ENCODE data around the gene RC3H1.
"Not testable (repeated sequence)": the region's sequence is repeated elsewhere in the genome, so short reads cannot be mapped to it uniquely, and the experiment has no call there.

RC3H1 gene

DNA sequence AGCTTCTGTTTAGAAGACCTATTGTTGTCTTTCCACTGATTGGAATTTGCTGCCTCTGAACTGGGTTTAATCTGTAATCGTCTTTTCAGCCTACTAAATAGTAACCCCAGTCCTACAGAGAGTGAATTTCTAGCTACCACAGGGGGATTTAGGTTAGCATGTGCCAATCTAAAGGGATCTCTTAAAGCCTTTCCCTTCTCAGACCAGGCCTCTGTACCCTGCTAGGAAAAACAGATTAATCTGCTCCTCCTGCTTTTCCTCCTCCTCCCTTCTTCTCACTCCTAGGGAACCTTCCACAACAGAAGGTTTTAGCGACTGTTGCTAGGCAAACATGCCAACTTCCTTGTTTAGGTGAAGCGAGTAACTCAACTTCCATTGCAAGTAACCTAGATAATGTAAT, 1.3 kb upstream of the RC3H1 start:
- no peak for DNase-seq (ENCODE audit: low read depth)

DNA sequence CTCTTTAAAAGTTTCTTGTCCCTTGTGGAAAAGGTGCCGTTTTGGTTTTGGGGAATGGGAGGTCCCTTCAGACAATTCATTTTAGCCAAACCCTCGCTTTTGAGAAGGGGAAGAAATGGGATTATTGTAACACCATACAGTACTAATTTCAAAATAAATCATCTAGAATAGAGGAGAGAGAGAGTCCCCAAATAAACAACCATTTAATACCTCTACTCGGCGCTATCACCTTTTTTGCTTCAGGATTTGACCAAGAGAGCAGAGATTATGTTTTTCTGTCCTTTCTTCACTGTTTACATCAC, 770 bp upstream of the RC3H1 start:
- DNase-seq (ENCODE audit: low read depth): no peak

DNA sequence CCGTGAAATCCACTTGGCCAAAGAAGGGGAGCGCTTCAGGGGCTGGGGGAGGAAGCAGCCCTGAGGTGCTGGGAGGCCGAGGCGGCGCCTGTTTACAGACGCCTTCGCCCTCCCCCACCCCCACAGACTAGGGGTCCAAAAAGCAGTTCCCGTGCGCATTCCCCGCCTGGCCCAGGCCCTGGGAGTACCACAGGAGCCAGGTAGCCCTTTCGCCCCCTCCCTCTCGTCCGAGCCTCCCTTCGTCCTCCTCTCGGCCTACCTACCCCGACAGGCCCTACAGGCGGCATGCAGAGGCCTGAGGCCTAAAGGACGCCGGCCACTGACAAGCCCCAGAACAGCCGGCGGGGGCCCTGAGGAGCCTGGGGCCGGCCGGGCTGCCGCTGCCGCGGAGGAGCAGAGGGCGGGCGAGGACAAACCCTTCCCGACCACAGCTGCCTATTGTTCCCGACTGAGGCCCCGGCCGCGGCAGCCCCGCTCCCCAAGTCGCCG, 522 bp downstream of the RC3H1 start:
- no peak for DNase-seq (ENCODE audit: low read depth)

DNA sequence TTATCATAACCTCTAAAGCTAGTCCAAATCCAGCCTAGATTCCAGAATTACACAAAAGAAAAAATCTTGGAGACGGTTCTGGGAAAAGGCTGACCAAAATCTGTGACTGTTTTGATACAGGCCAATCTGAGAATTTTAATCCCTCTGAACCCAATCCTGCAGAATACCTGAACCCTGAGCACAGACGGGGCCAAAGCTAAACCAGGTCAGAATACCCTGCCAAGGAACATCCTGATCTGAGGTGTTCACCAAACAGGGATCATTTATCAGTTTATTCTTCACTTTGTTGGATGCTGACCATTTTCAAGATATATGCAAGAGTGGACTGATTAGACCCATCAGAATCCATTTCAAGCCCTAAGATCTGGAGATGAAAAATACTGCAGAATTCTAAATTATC, 3.6 kb downstream of the RC3H1 start:
- DNase-seq (ENCODE audit: low read depth): no peak

DNA sequence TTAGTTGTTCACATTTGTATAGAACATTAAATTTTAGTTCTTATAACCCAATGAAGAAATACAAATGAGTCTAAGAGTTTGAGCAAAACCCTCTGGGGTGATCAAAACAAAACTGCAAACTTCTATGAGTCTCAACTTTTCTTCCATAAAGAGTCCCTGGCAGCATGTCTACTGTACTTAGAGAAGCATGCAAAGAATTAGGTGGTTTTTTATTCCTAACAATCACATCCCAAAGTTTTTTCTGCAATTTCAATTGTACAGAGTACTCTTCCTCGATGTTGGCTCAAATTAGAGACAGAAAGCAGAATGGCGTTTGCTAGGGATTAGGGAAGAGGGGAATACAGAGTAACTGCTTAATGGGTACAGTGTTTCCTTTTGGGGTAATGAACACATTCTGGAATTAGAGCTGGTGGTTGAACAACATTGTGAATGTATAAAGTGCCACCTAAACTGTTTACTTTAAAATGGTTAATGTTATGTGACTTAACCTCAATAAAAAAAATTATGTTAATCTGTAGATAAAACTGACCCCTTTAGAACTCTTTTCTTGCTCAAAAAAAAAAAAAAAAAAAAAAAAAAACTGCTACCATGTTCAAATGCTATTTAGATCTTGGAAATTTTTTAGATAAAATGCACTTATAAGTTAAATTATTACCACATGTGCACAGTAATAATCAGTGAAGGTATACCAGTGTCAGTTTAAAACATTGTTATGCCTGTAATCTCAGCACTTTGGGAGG, 4.8 kb downstream of the RC3H1 start:
- no peak for DNase-seq (ENCODE audit: low read depth)

DNA sequence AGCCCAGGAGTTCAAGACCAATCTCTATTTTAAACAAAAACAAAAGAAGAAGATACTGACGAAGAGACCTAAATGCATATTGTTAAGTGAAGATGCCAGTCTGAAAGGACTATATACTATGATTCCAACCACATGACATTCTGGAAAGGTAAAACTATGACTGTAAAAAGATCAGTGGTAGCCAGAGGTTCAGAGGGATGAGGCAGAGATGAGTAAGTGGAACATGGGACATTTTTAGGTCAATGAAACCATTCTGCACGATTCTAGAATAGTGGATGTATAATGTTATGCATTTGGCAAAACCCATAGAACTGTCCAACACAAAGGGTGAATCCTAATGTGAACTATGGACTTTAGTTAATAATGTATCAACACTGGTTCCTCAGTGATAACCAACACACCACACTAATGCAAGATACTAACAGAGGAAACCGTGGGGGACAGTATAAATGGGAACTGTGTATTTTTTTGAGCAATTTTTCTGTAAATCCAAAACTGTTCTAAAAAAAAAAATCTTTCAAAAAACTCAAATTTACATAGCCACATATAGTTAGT, 8.2 kb downstream of the RC3H1 start:
- DNase-seq (ENCODE audit: low read depth): no peak

DNA sequence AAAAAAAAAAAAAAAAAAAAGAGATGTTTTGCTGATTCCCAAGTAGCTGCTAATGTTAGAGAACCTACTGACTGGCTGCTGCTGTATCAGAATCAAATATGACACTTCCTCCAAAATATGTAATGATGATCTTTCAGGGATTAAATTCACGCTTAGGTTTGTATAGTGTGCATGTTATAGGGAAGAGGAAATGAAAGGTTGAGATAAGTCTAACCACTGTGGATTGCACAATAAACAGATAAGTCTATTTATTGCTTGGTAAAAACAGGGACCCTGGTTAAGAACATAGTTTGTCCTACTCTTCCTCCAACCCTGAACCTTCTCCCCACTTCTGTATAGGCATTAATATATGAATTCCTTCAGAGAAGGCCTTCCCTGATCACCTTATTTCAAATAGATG, 13.2 kb downstream of the RC3H1 start:
- DNase-seq (ENCODE audit: low read depth): no peak

DNA sequence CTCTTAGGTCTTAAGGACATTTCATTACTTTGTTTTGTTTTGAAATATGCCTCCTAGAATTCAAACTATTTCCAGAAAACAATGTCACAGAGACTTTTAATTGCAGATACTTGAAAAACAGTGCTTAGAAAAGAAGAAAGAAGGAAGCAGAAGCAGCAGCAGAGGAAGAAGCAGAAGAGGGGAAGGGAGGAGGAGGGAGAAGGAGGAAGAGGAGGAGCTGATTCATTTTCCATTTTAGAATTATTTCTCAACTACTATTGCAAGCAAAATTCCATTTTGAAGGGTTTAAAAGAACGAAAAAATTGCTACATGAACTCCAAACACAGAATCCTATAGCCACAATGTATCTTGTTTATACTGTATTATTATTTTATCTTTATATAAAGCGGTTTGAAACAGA, 13.9 kb downstream of the RC3H1 start:
- DNase-seq (ENCODE audit: low read depth): no peak

DNA sequence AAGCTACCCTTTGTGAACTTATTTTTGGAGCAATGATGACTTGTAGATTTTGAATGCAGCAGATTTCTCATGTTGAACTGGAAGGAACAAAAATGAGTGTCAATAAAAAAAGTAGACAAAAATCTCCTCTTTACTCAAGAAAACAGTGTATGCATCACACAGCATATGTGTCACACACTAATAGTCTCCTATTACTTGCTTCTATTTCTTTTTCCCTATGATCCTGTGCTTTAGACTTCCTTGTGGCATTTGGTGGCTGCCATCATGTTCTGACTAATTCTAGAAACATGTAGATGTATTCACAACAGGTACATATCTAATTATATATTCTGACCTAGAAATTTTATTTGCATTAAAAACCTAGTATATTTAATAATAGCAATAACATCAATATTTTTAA, 14.3 kb downstream of the RC3H1 start:
- no peak for DNase-seq (ENCODE audit: low read depth)

DNA sequence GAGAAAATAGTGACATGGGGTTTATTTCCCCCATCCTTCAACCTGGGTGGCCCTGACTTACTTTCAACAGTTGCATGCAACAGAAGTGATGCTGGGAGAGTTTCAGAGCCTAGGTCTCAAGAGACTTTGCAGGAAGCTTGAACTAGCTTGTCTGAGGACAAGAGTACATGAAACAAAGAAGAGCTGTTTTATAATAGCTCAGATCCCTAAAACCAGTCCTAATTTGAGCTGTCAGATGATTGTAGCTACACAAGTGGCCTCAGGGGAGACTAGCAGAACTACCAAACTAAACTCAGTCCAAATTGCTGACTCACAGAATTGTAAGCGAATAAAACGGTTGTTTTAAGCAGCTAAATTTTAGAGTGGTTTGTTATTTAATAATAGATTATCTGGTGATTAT, 17.1 kb downstream of the RC3H1 start:
- DNase-seq (ENCODE audit: low read depth): no peak

DNA sequence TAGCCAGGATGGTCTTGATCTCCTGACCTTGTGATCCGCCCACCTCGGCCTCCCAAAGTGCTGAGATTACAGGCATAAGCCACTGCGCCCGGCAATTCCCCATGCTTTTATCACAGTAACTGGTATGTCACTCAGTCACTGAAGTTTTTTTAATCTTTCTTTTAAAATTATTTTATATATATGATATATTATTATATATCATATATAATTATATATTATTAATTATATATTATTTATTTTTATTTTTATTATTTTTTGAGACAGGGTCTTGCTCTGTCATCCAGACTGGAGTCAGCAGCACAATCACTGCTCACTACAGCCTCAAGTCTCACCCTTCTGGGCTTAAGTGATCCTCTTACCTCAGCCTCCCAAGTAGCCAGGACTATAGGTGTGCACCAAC, 18.3 kb downstream of the RC3H1 start:
- DNase-seq (ENCODE audit: low read depth): no peak

DNA sequence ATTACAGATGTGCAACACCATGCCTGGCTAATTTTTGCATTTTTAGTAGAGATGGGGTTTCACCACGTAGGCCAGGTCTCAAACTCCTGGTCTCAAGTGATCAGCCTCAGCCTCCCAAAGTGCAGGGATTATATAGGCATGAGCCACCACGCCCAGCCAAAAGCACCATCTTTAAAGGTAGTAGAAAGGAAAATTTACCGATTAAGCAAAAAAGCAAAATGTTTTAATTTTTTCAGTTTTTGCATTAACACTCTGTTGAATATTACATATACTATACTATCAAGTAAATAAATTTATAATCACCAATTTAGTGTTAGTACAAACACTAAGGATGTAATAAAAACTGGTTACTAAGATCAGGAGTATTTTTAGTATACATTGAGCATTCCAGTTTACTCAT, 20.6 kb downstream of the RC3H1 start:
- no peak for DNase-seq (ENCODE audit: low read depth)

DNA sequence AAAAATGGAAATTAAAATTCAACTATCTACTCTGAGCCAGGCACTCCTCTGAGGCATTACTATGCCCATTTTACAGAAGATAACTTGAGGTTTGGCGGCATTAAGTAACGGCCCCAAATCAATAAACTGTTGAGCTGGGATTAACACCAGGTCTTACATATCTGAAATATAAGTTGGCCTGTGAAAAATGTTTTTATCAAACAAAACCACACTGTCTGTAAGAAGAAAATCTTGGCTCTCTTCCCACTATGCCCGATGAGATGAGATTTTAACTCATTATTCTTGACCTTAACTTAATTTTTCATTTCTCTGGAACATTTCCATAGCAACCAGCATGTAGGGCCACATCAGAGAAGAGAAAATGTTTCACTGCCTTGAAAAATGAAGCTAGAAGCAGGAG, 21.8 kb downstream of the RC3H1 start:
- no peak for DNase-seq (ENCODE audit: low read depth)

DNA sequence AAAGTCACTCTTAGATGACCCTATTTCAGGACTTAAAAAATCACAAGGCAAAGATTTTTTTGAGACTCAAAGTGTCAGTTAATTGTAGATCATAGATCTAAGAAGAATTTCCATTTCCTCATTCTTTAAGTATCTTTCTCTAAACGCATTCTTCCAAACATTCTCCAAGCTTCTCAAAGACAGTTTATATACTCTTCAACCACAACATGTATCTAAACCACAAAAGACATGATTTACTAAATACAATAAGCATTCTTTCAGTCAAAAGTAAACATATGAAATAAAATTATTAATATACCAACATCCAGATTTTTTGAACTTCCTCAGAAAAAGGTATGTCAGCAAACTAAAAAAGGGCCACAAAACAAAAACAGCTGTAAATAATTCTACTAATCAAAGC, 24.4 kb downstream of the RC3H1 start:
- DNase-seq (ENCODE audit: low read depth): no peak

DNA sequence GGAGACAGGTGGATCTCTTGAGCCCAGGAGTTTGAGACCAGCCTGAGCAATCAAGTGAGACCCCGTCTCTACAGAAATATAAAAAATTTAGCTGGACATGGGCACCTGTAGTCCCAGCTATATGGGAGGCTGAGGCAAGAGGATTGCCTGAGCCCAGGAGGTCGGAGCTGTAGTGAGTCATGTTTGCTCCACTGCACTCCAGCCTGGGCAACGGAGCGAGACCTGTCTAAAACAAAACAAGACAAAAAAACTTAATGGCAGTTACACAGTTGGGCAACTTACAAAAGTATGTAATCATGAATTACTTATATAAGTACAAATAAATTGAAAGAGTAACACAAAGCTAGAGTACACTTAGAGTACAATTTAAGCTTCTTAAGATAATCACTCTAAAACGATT, 25.2 kb downstream of the RC3H1 start:
- no peak for DNase-seq (ENCODE audit: low read depth)

DNA sequence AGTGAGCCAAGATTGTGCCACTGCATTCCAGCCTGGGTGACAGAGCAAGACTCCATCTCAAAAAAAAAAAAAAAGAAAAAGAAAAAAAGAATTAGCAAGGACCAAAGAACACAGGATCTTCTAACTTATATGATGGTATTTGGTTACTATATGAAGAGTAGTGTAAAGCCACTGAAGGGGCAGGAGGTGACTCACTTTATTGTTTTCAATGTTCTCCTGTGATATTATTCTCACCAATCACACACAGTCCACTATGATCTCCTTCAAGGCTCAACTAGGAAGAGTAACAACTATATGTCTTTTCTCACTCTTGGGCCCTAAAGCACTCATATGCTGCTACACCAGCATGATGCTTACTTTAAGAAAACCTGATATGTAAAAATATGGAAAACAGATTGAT, 26.7 kb downstream of the RC3H1 start:
- no peak for DNase-seq (ENCODE audit: low read depth)

DNA sequence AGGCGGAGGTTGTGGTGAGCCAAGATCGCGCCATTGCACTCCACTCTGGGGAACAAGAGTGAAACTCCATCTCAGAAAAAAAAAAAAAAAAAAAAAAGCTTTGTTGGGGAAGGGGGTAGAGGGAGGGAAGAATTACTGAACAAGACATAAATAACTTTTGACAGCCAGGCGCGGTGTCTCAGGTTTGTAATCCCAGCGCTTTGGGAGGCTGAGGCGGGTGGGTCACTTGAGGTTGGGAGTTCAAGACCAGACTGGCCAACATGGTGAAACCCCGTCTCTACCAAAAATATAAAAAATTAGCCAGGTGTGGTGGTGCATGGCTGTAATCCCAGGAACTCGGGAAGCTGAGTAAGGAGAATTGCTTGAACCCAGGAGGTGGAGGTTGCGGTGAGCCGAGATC, 28.2 kb downstream of the RC3H1 start:
- not testable (repeated sequence) for DNase-seq (ENCODE audit: low read depth)

DNA sequence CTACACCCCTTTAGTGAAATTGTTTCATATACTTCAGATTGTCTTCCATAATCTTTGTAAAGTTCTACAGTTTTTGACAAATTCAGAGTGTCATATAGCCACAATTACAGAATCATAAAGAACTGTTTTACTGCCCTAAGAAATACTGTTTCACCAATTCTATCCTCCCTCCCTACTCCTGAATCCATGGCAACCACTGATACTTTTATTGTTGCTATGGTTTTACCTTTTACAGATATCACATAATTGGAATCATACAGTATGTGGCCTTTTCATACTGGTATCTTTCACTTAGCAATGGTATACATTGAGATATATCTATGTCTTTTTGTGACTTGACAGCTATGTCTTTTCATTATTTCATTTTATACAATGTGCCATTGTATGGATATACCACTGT, 34.1 kb downstream of the RC3H1 start:
- no peak for DNase-seq (ENCODE audit: low read depth)

DNA sequence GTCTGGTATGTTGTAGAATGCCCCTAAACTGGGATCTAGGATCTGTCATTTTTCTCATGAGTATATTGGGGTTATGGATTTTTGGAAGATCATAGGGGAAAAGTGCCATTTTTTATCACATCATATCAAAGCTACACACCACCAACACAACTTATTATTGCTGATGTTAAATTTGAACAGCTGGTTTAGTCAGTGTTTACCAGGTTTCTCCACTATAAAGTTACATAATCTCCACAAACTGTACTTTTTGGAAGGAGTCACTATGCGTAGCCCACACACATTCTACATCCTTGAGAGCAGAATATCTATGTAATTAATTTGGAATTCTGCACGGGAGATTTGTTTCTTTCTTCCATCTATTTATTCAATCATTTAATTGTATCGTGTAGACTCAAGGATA, 35.2 kb downstream of the RC3H1 start:
- DNase-seq (ENCODE audit: low read depth): no peak

DNA sequence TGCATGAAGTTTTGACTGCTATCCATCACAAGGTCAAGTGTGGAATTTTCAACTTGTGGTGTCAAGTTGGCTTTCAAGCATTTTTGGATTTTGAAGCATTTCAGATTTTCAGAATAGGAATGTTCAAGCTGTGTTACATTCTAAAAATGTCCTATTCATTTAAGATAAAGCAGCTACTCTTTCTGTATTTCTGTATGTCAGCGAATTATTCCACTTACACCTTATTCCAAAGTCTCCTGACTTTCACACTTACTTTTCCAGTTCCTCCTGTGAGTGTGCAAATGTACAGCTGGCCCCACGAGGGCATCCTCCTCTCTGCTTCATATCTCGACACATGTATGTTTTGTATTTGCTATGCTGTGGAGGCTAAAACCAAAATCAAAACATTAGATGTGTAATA, 51.9 kb downstream of the RC3H1 start:
- DNase-seq (ENCODE audit: low read depth): no peak

DNA sequence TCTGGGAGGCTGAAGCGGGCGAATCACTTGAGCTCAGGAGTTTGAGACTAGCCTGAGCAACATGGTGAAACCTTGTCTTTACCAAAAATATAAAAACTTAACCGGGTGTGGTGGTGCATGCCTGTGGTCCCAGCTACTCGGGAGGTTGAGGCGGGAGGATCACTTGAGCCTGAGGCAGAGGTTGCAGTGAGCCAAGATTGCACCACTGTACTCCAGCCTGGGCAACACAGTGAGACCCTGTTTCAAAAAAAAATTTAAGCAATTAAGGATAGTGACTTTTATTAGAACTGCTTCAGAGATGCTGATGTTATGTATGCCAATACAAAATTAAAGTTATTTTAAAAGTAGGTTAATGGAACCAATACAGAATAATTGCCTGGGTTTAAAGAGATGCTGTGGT, 56.3 kb downstream of the RC3H1 start:
- DNase-seq (ENCODE audit: low read depth): not testable (repeated sequence)

DNA sequence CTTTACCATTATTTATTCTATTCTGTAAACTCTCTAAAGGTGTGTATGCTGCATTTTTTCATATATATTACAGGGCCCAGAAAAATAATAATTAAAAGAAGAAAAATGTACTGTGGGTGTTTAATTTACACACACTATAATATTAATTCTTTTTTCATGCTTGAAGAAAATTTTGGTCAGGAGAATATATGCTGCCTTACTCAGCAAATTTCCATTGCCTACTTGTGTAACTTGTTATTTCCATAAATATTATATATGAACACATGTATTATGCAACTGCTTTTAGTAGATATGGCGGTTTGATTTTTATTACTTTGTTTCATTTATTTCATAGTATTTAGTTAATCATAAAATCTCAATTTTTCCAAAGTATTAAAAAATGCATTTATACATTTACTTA, 58.7 kb downstream of the RC3H1 start:
- DNase-seq (ENCODE audit: low read depth): no peak

DNA sequence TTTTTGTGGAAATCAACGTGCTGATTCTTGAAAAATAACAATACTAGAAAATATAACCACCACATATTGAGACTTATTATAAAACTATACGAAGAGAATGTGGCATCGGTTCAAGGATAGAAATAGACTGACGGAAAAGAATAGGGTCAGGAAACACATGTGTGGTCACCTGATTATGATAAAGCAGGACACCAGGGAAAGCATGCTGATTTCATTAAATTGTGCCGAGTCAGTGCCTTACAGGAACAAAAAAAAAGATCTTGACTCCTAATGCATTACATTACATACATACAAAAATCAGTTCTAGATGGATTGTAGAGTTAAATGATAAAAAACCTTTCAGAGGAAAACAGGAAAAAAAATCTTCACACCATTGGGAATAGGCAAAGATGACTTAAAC, 61.5 kb downstream of the RC3H1 start:
- DNase-seq (ENCODE audit: low read depth): no peak

DNA sequence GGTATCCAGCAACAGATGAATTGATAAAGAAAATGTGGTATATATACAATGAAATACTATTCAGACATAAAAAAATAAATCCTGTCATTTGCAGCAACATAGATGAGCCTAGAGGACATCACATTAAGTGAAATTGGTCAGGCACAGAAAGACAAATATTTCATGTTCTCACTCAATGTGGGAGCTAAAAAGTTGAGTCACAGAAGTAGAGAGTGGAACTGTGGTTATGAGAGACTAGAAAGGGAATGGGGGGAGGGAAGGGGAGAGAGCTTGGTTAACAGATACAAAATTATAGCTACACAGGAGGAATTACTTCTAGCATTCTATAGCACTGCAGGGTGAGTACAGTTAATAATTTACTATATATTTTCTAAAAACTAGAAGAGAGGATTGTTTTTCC, 68.0 kb downstream of the RC3H1 start:
- DNase-seq (ENCODE audit: low read depth): no peak
